H9 (cell line): ENCODE data around the gene BSN. TPM values are rescaled to one million over a fixed set of nuclear protein-coding genes. Genes with fewer than 3 reads are reported as not detected.

ENCODE experiments used
- DNase-seq: peaks from one replicate; pipeline ENCODE4 v3.0.0-alpha.2; 2017
- H2AFZ ChIP-seq: one replicate; pipeline ENCODE4 v1.6.1; 2013; ENCODE audit warnings: mild to moderate bottlenecking, low read length, control low read depth, moderate library complexity
- H2AK5ac ChIP-seq: 2 replicates; pipeline ENCODE4 v1.6.1; 2013; ENCODE audit warnings: low read length, control low read depth, mixed read lengths; ENCODE audit not compliant: insufficient read length
- H2BK120ac ChIP-seq: one replicate; pipeline ENCODE4 v1.6.1; 2013; ENCODE audit warnings: low read depth, mild to moderate bottlenecking, low read length, control low read depth, inconsistent platforms; ENCODE audit not compliant: poor library complexity, severe bottlenecking
- H2BK12ac ChIP-seq: 2 replicates; pipeline ENCODE4 v1.6.1; 2013; ENCODE audit warnings: low read length, control low read depth, mixed read lengths, low read depth; ENCODE audit not compliant: insufficient read length
- H2BK15ac ChIP-seq: 2 replicates; pipeline ENCODE4 v1.6.1; 2013; ENCODE audit warnings: low read depth, low read length, control low read depth
- H2BK20ac ChIP-seq: one replicate; pipeline ENCODE4 v1.6.1; 2013; ENCODE audit warnings: low read depth, mild to moderate bottlenecking, low read length, control low read depth, inconsistent platforms; ENCODE audit not compliant: poor library complexity, severe bottlenecking
- H2BK5ac ChIP-seq: 2 replicates; pipeline ENCODE4 v1.6.1; 2013; ENCODE audit warnings: low read length, control low read depth, mixed read lengths; ENCODE audit not compliant: insufficient read length
- H3K14ac ChIP-seq: 2 replicates; pipeline ENCODE4 v1.6.1; 2013; ENCODE audit warnings: low read length, control low read depth; ENCODE audit not compliant: insufficient read depth
- H3K18ac ChIP-seq: 2 replicates; pipeline ENCODE4 v1.6.1; 2013; ENCODE audit warnings: low read depth, mild to moderate bottlenecking, mixed read lengths, low read length, control low read depth; ENCODE audit not compliant: insufficient read length
- H3K23ac ChIP-seq: 2 replicates; pipeline ENCODE4 v1.6.1; 2013; ENCODE audit warnings: low read length, control low read depth, mixed read lengths, low read depth; ENCODE audit not compliant: insufficient read length
- H3K23me2 ChIP-seq: 2 replicates; pipeline ENCODE4 v1.6.1; 2013; ENCODE audit warnings: low read depth, mild to moderate bottlenecking, mixed read lengths, low read length, control low read depth; ENCODE audit not compliant: insufficient read length, poor library complexity, severe bottlenecking
- H3K27ac ChIP-seq: 2 replicates; pipeline ENCODE4 v1.5.1; 2013; ENCODE audit warnings: low read length, control low read depth, mixed read lengths, low read depth; ENCODE audit not compliant: insufficient read length
- H3K27me3 ChIP-seq: 2 replicates; pipeline ENCODE4 v1.6.1; 2013; ENCODE audit warnings: low read length, control low read depth, inconsistent platforms; ENCODE audit not compliant: insufficient read depth
- H3K4ac ChIP-seq: 2 replicates; pipeline ENCODE4 v1.6.1; 2013; ENCODE audit warnings: low read depth, mild to moderate bottlenecking, control low read depth, inconsistent platforms, low read length, moderate library complexity
- H3K4me1 ChIP-seq: 2 replicates; pipeline ENCODE4 v1.6.1; 2013; ENCODE audit warnings: low read length, control low read depth, inconsistent platforms; ENCODE audit not compliant: insufficient read depth
- H3K4me2 ChIP-seq: 2 replicates; pipeline ENCODE4 v1.6.1; 2013; ENCODE audit warnings: low read length, control low read depth, mixed read lengths; ENCODE audit not compliant: insufficient read length, insufficient read depth
- H3K56ac ChIP-seq: 2 replicates; pipeline ENCODE4 v1.6.1; 2013; ENCODE audit warnings: low read depth, mild to moderate bottlenecking, mixed read lengths, low read length, control low read depth; ENCODE audit not compliant: insufficient read length
- H3K79me1 ChIP-seq: 2 replicates; pipeline ENCODE4 v1.6.1; 2013; ENCODE audit warnings: low read depth, mild to moderate bottlenecking, moderate library complexity, low read length, control low read depth, inconsistent platforms; ENCODE audit not compliant: insufficient read depth, poor library complexity, severe bottlenecking
- H3K79me2 ChIP-seq: 2 replicates; pipeline ENCODE4 v1.6.1; 2013; ENCODE audit warnings: low read length, control low read depth, inconsistent platforms; ENCODE audit not compliant: insufficient read depth
- H3K9ac ChIP-seq: 2 replicates; pipeline ENCODE4 v1.6.1; 2013; ENCODE audit warnings: low read length, control low read depth, mixed read lengths; ENCODE audit not compliant: insufficient read length; ENCODE audit errors: extremely low read depth
- H3K9me3 ChIP-seq: one replicate; pipeline ENCODE4 v1.6.1; 2013; ENCODE audit warnings: low read depth, low read length, inconsistent platforms; ENCODE audit not compliant: control insufficient read depth
- H3T11ph ChIP-seq: one replicate; pipeline ENCODE4 v1.6.1; 2013; ENCODE audit warnings: mild to moderate bottlenecking, low read length, control low read depth, inconsistent platforms
- H4K20me1 ChIP-seq: one replicate; pipeline ENCODE4 v1.6.1; 2013; ENCODE audit not compliant: control insufficient read depth, insufficient read length, insufficient read depth
- H4K5ac ChIP-seq: 2 replicates; pipeline ENCODE4 v1.6.1; 2013; ENCODE audit warnings: low read depth, mild to moderate bottlenecking, mixed read lengths, low read length, control low read depth; ENCODE audit not compliant: insufficient read length
- H4K8ac ChIP-seq: replicated peaks from 2 replicates; pipeline ENCODE4 v1.6.1; 2013; ENCODE audit warnings: low read length, control low read depth, mixed read lengths, low read depth; ENCODE audit not compliant: insufficient read length
- H4K91ac ChIP-seq: 2 replicates; pipeline ENCODE4 v1.6.1; 2013; ENCODE audit warnings: low read depth, mild to moderate bottlenecking, moderate library complexity, mixed read lengths, low read length, control low read depth; ENCODE audit not compliant: insufficient read length
- H3K27ac Mint-ChIP-seq, 3 experiments: 2 replicates in 2 of 3; 3 replicates in 1 of 3; pipeline ENCODE4 v1.8.0; 2020 to 2021; ENCODE audit warnings: mixed read lengths in 3 of 3, mild to moderate bottlenecking in 1 of 3, moderate library complexity in 1 of 3
- H3K27me3 Mint-ChIP-seq: 2 replicates; pipeline ENCODE4 v1.8.0; 2021; ENCODE audit warnings: low read depth, mild to moderate bottlenecking, moderate library complexity, mixed read lengths
- H3K36me3 Mint-ChIP-seq, 3 experiments: 2 replicates in 2 of 3; 3 replicates in 1 of 3; pipeline ENCODE4 v1.8.0; 2020 to 2021; ENCODE audit warnings: low read depth in 3 of 3, mixed read lengths in 3 of 3; ENCODE audit not compliant: insufficient read depth in 1 of 3
- H3K4me1 Mint-ChIP-seq, 2 experiments: 2 replicates each; pipeline ENCODE4 v1.8.0; 2020; ENCODE audit warnings: mixed read lengths in 2 of 2
- H3K4me3 Mint-ChIP-seq, 2 experiments: 2 replicates in 1 of 2; 3 replicates in 1 of 2; pipeline ENCODE4 v1.8.0; 2020 to 2021; ENCODE audit warnings: mild to moderate bottlenecking in 2 of 2, mixed read lengths in 2 of 2, moderate library complexity in 1 of 2
- H3K9me3 Mint-ChIP-seq, 2 experiments: 2 replicates in 1 of 2; 3 replicates in 1 of 2; pipeline ENCODE4 v1.8.0; 2020; ENCODE audit warnings: mild to moderate bottlenecking in 2 of 2, mixed read lengths in 2 of 2, moderate library complexity in 1 of 2
- CTCF ChIP-seq: fragments of 200-600 bp; sonication (generic); conservative IDR thresholded peaks from 3 replicates; pipeline ENCODE4 v1.8.0; 2021; ENCODE audit warnings: antibody characterized with exemption, mild to moderate bottlenecking
- WGBS: extraction: QIAGEN DNeasy Blood & Tissue Kit; methylation state at CpG from one replicate; pipeline ENCODE4 v1.1.7; 2013; ENCODE audit warnings: missing lambda C conversion rate, low lambda C conversion rate, mixed read lengths; ENCODE audit not compliant: insufficient read length; ENCODE audit errors: extremely low coverage; 5-methylcytosine and 5-hydroxymethylcytosine counted together
- total RNA-seq: library from RNA; stranded (reverse); gene quantifications from 2 replicates; pipeline ENCODE4 v1.2.1, GENCODE V29; 2021

BSN gene
- total RNA-seq, 1 experiment from 2014 or later: 2.4 TPM

DNA sequence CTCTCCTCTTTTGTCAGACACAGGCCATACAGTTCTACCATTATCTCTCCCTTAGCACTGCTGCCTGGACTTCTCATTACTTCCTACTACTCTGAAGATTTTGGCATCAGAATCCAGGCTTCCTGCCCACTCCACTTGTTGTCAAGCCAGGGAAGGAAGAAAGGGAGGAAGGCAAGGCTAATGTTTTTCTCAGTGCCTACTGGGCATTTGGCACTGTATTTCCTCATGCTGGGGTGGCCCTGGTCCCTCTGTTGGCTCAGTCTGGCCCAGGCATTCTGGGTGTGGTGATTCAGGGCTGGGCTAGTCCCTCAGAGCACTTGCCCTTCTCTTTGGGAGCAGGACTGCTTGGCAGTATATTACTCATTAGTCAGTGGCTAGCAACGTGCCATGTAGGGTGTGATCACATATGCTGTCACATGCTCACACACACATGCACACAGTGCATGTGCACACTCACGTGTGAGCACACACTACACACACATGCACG is 52.9 kb downstream of the BSN start:
- no peaks in the 10 kb centered on the region for H3K9me3 ChIP-seq
- WGBS: no CpG with 5 or more reads among the region's 3 CpGs
- no peak overlapping the region for H2BK15ac ChIP-seq
- H2AK5ac ChIP-seq: no peak overlapping the region
- Mint-ChIP-seq H3K4me3 (no peak overlapping the region), H3K27ac (no peak overlapping the region; a peak in 1 of 7 replicates), H3K27me3 (no peaks in the 10 kb centered on the region; the same call in 1 of the 2 replicates), H3K9me3 (no peaks in the 10 kb centered on the region; a peak in 1 of 5 replicates), H3K36me3 (no peaks in the 10 kb centered on the region), H3K4me1 (no peaks in the 10 kb centered on the region)
- no peak overlapping the region for H3K23ac ChIP-seq
- no peak overlapping the region for H2BK120ac ChIP-seq
- TF ChIP-seq CTCF: no peak
- no peak overlapping the region for H2AFZ ChIP-seq
- H2BK5ac ChIP-seq: no peak overlapping the region
- H2BK20ac ChIP-seq: no peak overlapping the region
- no peak overlapping the region for H2BK12ac ChIP-seq
- no peak overlapping the region for H3K9ac ChIP-seq
- DNase-seq: no peak
- H3K4me1 ChIP-seq: no peaks in the 10 kb centered on the region
- no peaks in the 10 kb centered on the region for H3K79me1 ChIP-seq
- no peaks in the 10 kb centered on the region for H3K27me3 ChIP-seq
- no peak overlapping the region for H3K56ac ChIP-seq
- no peak overlapping the region for H3K14ac ChIP-seq
- no peaks in the 10 kb centered on the region for H3K23me2 ChIP-seq
- H3K27ac ChIP-seq: no peak overlapping the region
- no peak overlapping the region for H4K5ac ChIP-seq
- no peaks in the 10 kb centered on the region for H4K20me1 ChIP-seq
- H4K8ac ChIP-seq: no peak overlapping the region
- H3K79me2 ChIP-seq: no peaks in the 10 kb centered on the region
- no peak overlapping the region for H3K4ac ChIP-seq
- no peak overlapping the region for H3T11ph ChIP-seq
- H4K91ac ChIP-seq: no peak overlapping the region
- H3K4me2 ChIP-seq: no peak overlapping the region
- no peak overlapping the region for H3K18ac ChIP-seq
